Stimulated activated CD8-positive, alpha-beta memory T cell treated with anti-CD3 and anti-CD28 coated beads, Interleukin-7, amount 100 ng/mL, for 1 hour (primary cell): ENCODE results near the gene THBS1.

Experiments used
- DNase-seq, 2 donors: peaks; one replicate each; pipeline ENCODE4 v3.0.0-alpha.2; 2020; ENCODE audit warnings: low read depth in 2 of 2

THBS1 gene

GRCh38 chr15:39588531-39589192 is 7.8 kb downstream of the THBS1 start:
- DNase-seq, result no peak

- no peak for DNase-seq
Measured at GRCh38 chr15:39589193-39589814, 8.4 kb downstream of the THBS1 start.

- no peak for DNase-seq
Measured at GRCh38 chr15:39589815-39590644, 9.2 kb downstream of the THBS1 start.

DNA sequence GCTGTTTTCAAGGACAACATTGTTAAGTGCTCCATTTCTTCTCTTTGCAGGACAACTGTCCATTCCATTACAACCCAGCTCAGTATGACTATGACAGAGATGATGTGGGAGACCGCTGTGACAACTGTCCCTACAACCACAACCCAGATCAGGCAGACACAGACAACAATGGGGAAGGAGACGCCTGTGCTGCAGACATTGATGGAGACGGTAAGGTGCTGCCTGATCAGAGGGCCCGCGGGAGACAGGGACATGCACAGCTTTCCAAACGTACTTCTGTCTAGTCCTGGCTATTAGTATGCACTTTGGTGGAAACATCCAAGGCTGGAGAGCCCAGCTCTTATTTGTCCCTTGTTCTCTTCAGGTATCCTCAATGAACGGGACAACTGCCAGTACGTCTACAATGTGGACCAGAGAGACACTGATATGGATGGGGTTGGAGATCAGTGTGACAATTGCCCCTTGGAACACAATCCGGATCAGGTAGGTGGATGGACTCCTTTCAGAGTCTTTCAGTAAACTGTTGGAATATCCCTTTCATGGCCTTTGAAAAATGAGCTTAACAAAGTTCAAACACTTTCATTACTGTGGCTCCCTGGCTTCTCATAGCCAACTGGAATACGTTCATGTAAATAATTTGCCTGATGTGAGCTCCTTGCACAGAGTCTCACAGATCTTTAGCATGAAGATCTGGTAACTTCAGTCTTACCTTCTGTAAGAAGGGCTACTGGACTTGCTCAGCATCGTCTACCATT is 10.4 kb downstream of the THBS1 start:
- no peak for DNase-seq

DNA sequence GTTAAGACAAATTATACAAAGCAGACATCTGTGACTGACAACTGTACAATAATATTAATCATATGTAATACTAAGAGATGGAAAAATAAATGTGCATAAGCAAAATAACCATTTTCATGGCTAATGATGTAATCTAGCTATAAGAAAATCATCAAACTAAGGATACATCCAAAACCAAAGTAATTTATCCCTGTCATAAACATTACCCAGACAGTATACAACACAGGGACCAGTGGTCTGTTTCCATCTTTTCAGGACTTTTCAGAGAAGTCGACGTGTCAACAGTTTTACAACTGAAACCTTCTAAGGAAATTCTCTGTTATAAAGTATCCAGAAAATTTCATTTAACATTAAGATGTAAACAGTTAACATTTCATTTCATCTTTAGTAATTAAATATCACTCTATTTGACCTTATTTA is 11.0 kb downstream of the THBS1 start:
- DNase-seq, result no peak

GRCh38 chr15:39592500-39592899 is 11.6 kb downstream of the THBS1 start:
- DNase-seq, result no peak

DNA sequence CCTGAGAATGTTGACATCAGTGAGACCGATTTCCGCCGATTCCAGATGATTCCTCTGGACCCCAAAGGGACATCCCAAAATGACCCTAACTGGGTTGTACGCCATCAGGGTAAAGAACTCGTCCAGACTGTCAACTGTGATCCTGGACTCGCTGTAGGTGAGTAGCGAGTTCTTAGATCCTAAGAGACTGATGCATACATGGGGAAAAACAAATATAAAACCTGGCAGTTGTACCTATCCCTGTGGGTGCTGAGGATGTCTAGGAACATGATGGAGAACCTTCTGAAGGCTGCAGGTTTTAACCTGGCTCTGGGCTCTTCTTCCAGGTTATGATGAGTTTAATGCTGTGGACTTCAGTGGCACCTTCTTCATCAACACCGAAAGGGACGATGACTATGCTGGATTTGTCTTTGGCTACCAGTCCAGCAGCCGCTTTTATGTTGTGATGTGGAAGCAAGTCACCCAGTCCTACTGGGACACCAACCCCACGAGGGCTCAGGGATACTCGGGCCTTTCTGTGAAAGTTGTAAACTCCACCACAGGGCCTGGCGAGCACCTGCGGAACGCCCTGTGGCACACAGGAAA is 12.3 kb downstream of the THBS1 start:
- no peak for DNase-seq

GRCh38 chr15:39593656-39594445 is 13.0 kb downstream of the THBS1 start:
- no peak for DNase-seq

- DNase-seq, result no peak
Measured at GRCh38 chr15:39594446-39595337, 13.8 kb downstream of the THBS1 start.

DNA sequence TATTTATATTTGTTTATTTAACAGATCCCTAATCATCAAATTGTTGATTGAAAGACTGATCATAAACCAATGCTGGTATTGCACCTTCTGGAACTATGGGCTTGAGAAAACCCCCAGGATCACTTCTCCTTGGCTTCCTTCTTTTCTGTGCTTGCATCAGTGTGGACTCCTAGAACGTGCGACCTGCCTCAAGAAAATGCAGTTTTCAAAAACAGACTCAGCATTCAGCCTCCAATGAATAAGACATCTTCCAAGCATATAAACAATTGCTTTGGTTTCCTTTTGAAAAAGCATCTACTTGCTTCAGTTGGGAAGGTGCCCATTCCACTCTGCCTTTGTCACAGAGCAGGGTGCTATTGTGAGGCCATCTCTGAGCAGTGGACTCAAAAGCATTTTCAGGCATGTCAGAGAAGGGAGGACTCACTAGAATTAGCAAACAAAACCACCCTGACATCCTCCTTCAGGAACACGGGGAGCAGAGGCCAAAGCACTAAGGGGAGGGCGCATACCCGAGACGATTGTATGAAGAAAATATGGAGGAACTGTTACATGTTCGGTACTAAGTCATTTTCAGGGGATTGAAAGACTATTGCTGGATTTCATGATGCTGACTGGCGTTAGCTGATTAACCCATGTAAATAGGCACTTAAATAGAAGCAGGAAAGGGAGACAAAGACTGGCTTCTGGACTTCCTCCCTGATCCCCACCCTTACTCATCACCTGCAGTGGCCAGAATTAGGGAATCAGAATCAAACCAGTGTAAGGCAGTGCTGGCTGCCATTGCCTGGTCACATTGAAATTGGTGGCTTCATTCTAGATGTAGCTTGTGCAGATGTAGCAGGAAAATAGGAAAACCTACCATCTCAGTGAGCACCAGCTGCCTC is 14.7 kb downstream of the THBS1 start:
- DNase-seq, result no peak

- no peak for DNase-seq
Measured at GRCh38 chr15:39596358-39597051, 15.6 kb downstream of the THBS1 start.

DNA sequence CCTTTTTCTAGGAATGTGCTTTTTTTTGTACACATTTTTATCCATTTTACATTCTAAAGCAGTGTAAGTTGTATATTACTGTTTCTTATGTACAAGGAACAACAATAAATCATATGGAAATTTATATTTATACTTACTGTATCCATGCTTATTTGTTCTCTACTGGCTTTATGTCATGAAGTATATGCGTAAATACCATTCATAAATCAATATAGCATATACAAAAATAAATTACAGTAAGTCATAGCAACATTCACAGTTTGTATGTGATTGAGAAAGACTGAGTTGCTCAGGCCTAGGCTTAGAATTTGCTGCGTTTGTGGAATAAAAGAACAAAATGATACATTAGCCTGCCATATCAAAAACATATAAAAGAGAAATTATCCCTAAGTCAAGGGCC is 16.5 kb downstream of the THBS1 start:
- DNase-seq, result no peak

- DNase-seq, result no peak
Measured at GRCh38 chr15:39597751-39598185, 16.9 kb downstream of the THBS1 start.

- no peak for DNase-seq
Measured at GRCh38 chr15:39598186-39598850, 17.4 kb downstream of the THBS1 start.

- no peak for DNase-seq
Measured at GRCh38 chr15:39598958-39599845, 18.3 kb downstream of the THBS1 start.

DNA sequence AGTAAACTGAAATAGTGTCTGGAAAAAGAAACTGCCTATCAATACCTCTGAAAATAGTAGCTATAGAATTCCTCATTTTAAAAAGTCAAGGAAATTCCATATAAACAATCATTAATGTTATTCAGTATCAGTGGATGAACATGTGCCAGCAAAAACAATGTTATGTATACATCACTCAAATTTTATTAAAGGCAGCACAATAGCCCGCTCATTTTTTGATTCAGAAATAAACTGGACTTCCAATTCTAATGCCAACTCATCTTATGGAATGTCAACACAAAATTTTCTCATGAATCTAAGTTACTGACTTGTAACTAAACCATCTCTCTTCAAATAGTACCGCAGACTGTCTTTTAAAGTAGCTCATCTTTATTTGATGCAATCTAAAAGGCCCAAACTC is 19.0 kb downstream of the THBS1 start:
- DNase-seq, result no peak

GRCh38 chr15:39602143-39602542 is 21.3 kb downstream of the THBS1 start:
- DNase-seq, result no peak
